K562 (cell line): Measurements from ENCODE around the gene ZNF135.

Source experiments
- BCL6 ChIP-seq: fragments of 250-450 bp; sonication (Bioruptor Pico); IDR thresholded peaks from 2 replicates; pipeline ENCODE4 v1.4.0; 2020
- BCOR ChIP-seq: fragments of 450-650 bp; IDR thresholded peaks from 2 replicates; pipeline ENCODE4 v1.6.1; 2016
- CTCF ChIP-seq, 3 experiments: IDR thresholded peaks in 2 of 3; conservative IDR thresholded peaks in 1 of 3; 2 replicates each; pipeline ENCODE4 v1.5.1; 2011 to 2012; ENCODE audit warnings: low read length in 3 of 3, mild to moderate bottlenecking in 3 of 3, control low read depth in 2 of 3, improper control_type of control experiment in 1 of 3, inconsistent platforms in 1 of 3, low read depth in 1 of 3, mixed read lengths in 1 of 3, moderate library complexity in 1 of 3; ENCODE audit not compliant: insufficient read depth in 2 of 3
- EP300 ChIP-seq: IDR thresholded peaks from 2 replicates; pipeline ENCODE4 v1.6.1; 2012; ENCODE audit warnings: low read length, improper control_type of control experiment
- FOXA3 ChIP-seq, 2 experiments: fragments of 450-650 bp in 1 of 2; sonication (generic) in 1 of 2; formaldehyde crosslinking; IDR thresholded peaks in 1 of 2; conservative IDR thresholded peaks in 1 of 2; 2 replicates each; pipeline versions ENCODE4 v1.4.0 to v1.8.0; 2020 to 2022; ENCODE audit warnings: mild to moderate bottlenecking in 2 of 2, missing genetic modification reagents in 1 of 2
- HCFC1 ChIP-seq: IDR thresholded peaks from 2 replicates; pipeline ENCODE4 v1.6.1; 2012; ENCODE audit warnings: low read depth, low read length, improper control_type of control experiment
- HDAC8 ChIP-seq: fragments of 450-650 bp; IDR thresholded peaks from 2 replicates; pipeline ENCODE4 v1.6.1; 2016; ENCODE audit warnings: mild to moderate bottlenecking, missing genetic modification characterization, moderate library complexity, missing compliant biosample characterization
- SMAD3 ChIP-seq: fragments of 450-650 bp; formaldehyde crosslinking; conservative IDR thresholded peaks from 2 replicates; pipeline ENCODE4 v1.4.0; 2020; ENCODE audit warnings: mild to moderate bottlenecking
- SMARCE1 ChIP-seq: fragments of 450-650 bp; IDR thresholded peaks from 2 replicates; pipeline ENCODE4 v1.7.1; 2016; ENCODE audit warnings: mild to moderate bottlenecking
- TEAD4 ChIP-seq, 2 experiments: sonication (generic) in 1 of 2; formaldehyde crosslinking in 1 of 2; IDR thresholded peaks; 2 replicates each; pipeline versions ENCODE4 v1.6.1 to v1.8.0; 2012 to 2022; ENCODE audit warnings: borderline replicate concordance in 1 of 2, inconsistent platforms in 1 of 2, low read length in 1 of 2, mild to moderate bottlenecking in 1 of 2, missing genetic modification reagents in 1 of 2

DNA sequence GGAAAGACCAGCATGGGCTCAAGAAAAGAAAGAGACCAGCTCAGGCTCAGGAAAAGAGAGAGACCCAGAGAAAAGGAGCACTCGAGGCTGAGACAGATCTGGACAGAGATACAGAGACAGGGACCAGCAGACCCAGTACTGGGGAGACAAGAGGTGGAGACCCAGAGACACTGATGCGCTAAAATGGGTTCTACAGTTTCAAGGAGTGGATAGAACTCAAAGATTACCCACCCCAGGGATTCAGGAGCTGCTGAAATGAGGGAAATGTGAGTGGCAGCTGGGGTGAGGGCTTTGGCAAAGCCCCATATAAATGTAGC is 39.6 kb downstream of the ZNF135 start:
- TF ChIP-seq BCOR (no peak), SMARCE1 (no peak), TEAD4 (IDR thresholded peaks at IDR 0.05; ENCODE audit: low read length) (no peak), TEAD4 (CRISPR knock-in tag; IDR thresholded peaks at IDR 0.05; ENCODE audit: borderline replicate concordance) (no peak), HCFC1 (no peak), BCL6 (CRISPR knock-in tag) (no peak), FOXA3 (CRISPR knock-in tag; conservative IDR thresholded peaks at IDR 0.05 in 1 of 2, IDR thresholded peaks at IDR 0.05 in 1 of 2) (no peak), EP300 (no peak), SMAD3 (CRISPR knock-in tag) (no peak), HDAC8 (tag) (no peak), CTCF (IDR thresholded peaks at IDR 0.05 in 2 of 3, conservative IDR thresholded peaks at IDR 0.05 in 1 of 3; ENCODE audit: insufficient read depth in 2 of 3, low read depth in 1 of 3, low read length in 3 of 3) (no peak)
